ENCODE results near the gene PLD5.
"Not testable (repeated sequence)": the region's sequence is repeated elsewhere in the genome, so short reads cannot be mapped to it uniquely, and the experiment has no call there.

Gene PLD5

GRCh38 chr1:242477944-242478343 lies 46.6 kb downstream of the PLD5 start:
- no peak for DNase-seq

GRCh38 chr1:242470774-242471173 lies 53.7 kb downstream of the PLD5 start:
- DNase-seq, result no peak

- no peak for DNase-seq
Measured at GRCh38 chr1:242468784-242469183, 55.7 kb downstream of the PLD5 start.

GRCh38 chr1:242467556-242468145 lies 56.8 kb downstream of the PLD5 start:
- DNase-seq, result peak; percentile 18 to 26

GRCh38 chr1:242462867-242463266 lies 61.6 kb downstream of the PLD5 start:
- DNase-seq, result no peak

GRCh38 chr1:242459740-242460139 lies 64.8 kb downstream of the PLD5 start:
- not testable (repeated sequence) for DNase-seq

- DNase-seq, result no peak
Measured at GRCh38 chr1:242456726-242457269, 67.7 kb downstream of the PLD5 start.

GRCh38 chr1:242455052-242455361 lies 69.5 kb downstream of the PLD5 start:
- DNase-seq, result no peak

GRCh38 chr1:242454262-242455051 lies 70.0 kb downstream of the PLD5 start:
- DNase-seq, result no peak

GRCh38 chr1:242452573-242452972 lies 71.9 kb downstream of the PLD5 start:
- no peak for DNase-seq

- no peak for DNase-seq
Measured at GRCh38 chr1:242449661-242450060, 74.8 kb downstream of the PLD5 start.

- no peak for DNase-seq
Measured at GRCh38 chr1:242448910-242449645, 75.4 kb downstream of the PLD5 start.

- DNase-seq, result no peak
Measured at GRCh38 chr1:242447689-242448088, 76.8 kb downstream of the PLD5 start.

GRCh38 chr1:242440757-242441156 lies 83.7 kb downstream of the PLD5 start:
- no peak for DNase-seq

GRCh38 chr1:242435200-242435599 lies 89.3 kb downstream of the PLD5 start:
- no peak for DNase-seq

GRCh38 chr1:242432491-242433095 lies 91.9 kb downstream of the PLD5 start:
- no peak for DNase-seq

GRCh38 chr1:242431786-242432185 lies 92.7 kb downstream of the PLD5 start:
- DNase-seq, result no peak

GRCh38 chr1:242430956-242431355 lies 93.5 kb downstream of the PLD5 start:
- no peak for DNase-seq

- DNase-seq, result no peak
Measured at GRCh38 chr1:242428399-242429190, 95.9 kb downstream of the PLD5 start.

GRCh38 chr1:242427519-242427918 lies 97.0 kb downstream of the PLD5 start:
- no peak for DNase-seq

GRCh38 chr1:242426271-242426905 lies 98.1 kb downstream of the PLD5 start:
- no peak for DNase-seq

GRCh38 chr1:242425232-242425631 lies 99.3 kb downstream of the PLD5 start:
- DNase-seq, result no peak
